T follicular helper cell (primary cell): ENCODE data around the gene FHIT.

Source experiments
- DNase-seq: peaks from one replicate; pipeline ENCODE4 v3.0.0-alpha.2; 2020; ENCODE audit warnings: low read depth

FHIT gene

DNA sequence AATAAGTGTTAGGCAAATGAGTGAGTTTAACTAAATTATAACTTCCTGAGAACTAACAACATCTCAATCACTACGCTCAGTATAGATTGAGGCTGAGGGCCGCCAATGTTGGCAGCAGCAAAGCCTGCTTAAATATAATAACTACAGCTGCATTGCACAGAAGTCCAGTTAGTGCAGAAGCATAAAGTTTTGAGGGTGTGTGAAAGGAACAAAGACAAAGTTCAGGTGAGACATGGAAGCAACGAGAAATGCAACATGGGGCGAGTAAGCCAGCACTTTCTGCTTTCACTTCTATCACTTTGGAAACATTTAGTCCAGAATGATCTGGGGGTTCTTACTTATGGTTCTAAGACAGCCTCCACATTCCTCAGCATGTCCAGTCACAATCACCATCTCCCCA is 1149.1 kb downstream of the FHIT start:
- DNase-seq = no peak

GRCh38 chr3:60101621-60102020 is 1149.6 kb downstream of the FHIT start:
- DNase-seq = no peak

DNA sequence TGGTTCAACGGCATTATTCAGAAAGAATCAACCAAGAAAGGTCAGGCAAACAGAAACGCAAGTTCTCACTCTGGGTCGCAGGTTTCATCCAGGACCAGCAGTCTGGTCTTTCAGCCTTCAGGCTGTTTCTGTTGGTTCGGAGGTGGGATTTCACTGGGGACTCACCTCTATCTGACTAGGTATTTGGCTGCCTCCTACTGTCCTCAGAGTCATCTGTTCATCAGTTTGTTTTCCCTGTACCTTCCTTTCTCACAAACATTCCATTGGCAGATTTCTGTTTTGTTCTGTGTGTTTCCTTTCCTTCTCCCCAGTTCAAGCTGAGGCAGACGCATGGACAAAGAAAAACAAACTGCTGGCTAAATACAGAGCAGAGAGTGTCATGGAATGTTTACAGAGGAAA is 1154.8 kb downstream of the FHIT start:
- no peak for DNase-seq

DNA sequence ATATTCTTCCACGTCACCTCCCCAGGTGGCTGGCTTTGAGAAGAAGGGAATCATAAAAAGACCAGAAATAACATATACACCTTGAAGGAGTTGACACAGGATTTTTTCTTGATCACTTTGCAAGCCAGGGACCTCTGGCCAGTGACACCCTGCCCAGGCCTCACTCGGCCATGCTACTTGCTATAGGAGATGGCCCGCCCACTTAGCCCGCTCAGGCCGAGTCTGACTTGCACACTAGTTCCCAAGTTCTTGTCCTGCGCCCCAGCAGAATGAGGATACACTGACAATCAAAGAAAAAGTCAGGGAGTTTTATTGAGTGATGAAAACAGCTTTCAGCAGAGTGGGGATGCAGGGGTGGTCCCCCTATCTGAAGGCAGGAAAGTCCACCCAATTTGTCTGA is 1155.3 kb downstream of the FHIT start:
- DNase-seq = no peak

DNA sequence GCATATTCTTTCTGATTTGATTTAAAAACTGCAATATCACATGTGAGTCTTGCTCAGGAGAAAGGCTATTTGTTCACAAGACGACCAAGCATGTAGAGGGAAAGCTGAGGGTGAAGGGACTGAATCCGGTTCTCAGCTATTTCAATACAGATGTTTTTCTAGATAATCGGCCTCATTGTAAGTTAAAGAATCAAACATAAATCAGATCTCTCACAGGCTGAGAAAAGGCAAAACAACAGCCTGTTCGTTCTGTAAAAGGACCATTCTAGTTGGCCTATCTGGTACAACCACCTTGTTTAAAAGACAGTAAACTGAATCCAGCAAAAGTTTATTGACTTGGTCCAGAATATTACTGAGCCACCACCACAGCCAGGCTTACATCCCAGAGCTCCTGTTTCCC is 1155.7 kb downstream of the FHIT start:
- no peak for DNase-seq

GRCh38 chr3:60094392-60094947 is 1156.8 kb downstream of the FHIT start:
- no peak for DNase-seq

GRCh38 chr3:60090548-60090947 is 1160.7 kb downstream of the FHIT start:
- DNase-seq = no peak

DNA sequence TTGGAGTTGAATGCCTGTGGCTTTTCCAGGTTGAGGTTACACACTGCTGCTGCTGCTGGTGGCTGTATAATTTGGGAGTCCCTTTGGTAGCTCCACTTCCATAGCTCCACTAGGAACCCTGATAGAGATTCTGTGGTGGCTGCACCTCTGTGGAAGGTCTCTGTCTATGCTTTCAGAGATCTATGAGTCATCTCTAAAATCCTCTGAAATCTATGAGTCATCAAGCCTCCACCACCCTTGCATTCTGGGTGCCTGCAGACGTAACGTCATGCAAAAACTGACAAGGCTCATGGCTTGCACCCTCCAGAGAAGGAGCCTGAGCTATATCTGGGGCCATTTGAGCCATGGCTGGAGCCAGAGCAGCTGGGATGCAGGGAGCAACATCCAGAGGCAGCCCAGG is 1164.4 kb downstream of the FHIT start:
- no peak for DNase-seq

DNA sequence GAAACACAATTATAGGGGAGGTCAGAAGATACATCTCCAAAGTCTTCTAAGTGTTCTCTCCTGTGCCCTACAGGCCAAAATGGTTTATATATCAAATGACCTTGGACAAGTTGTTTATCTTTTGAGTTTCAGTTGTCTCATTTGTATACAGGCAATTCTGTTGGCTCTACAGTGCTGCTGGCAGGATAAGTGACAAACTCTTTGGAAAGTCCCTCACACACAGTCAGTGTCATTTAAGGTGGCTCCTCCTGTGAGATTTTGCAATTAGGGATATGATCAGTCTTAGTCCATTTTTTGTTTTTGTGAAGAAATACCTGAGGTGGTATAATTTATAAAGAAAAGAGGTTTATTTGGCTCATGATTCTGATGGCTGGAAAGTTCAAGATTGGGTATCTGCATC is 1165.6 kb downstream of the FHIT start:
- DNase-seq = no peak

DNA sequence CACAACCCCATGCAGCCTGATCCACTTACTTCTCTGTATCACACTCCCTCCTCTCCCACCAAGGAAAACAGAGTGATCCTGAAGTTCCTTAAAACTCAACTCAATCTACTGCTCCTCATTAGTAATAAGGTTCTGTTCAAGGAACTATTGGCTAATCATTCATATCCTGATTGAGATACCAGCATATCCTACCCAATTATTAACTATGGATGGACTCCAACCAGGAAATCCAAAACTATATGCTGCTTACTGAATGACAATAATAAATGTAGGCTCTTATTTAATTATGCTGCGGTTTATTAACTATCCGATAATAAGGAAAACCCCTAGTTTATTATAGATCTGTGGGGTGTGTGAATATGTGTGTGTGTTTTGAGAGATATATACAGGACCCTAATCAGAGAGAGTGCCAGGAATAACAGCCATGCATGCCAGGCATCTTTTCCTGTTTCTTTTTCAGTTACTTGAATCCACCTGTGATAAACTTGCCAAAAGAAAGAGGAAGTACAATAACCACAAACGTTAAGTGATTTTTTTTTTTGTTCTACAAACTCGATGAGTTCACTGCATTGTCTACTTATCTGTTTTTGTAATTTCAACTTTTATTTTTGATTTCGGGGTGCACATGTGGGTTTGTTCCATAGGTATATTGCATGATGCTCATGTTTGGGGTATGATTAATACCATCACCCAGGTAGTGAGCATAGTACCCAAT is 1169.7 kb downstream of the FHIT start:
- no peak for DNase-seq

DNA sequence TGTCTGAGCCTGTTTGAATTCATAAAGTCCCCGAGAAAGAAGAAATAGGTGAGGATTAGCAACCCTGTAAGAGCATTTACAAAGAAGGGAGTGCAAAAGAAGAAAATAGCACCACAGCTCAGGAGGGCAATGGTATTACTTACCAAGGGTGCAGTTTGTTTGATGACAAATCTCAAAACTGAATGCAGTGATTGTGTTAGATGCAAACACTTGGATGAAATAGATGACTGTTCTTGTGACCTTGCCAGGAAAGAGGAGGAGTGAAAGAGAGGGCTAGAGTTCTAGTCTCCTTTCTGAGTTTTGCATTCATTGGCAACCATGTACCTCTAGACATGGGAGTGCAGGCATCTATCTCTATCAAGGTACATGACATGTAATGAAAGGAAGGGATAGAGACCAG is 1170.6 kb downstream of the FHIT start:
- DNase-seq = no peak

- DNase-seq = no peak
These were observed 1172.2 kb downstream of the FHIT start for GRCh38 chr3:60079076-60079475.

DNA sequence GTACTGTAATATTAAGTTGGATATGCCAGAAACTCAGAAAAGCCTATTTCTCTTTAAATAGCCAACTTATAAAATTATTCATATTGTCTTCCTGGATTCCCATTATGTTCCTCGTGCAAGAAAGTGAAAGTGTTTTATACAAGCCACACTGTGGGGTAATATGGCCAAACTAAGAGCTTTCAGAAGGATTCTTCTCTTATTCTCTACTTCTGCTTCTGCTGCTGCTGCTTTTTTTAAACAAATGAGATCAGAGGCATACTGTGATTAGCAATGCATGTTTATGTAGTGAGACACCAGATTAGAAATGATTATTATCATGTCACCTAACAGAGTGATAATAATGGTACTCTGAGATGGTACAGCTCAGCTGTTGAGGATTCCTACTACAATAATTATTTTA is 1174.9 kb downstream of the FHIT start:
- DNase-seq = no peak

GRCh38 chr3:60073942-60074341 is 1177.3 kb downstream of the FHIT start:
- no peak for DNase-seq

- DNase-seq = no peak
These were observed 1178.0 kb downstream of the FHIT start for GRCh38 chr3:60073228-60073627.

- no peak for DNase-seq
These were observed 1180.9 kb downstream of the FHIT start for GRCh38 chr3:60070366-60070765.

DNA sequence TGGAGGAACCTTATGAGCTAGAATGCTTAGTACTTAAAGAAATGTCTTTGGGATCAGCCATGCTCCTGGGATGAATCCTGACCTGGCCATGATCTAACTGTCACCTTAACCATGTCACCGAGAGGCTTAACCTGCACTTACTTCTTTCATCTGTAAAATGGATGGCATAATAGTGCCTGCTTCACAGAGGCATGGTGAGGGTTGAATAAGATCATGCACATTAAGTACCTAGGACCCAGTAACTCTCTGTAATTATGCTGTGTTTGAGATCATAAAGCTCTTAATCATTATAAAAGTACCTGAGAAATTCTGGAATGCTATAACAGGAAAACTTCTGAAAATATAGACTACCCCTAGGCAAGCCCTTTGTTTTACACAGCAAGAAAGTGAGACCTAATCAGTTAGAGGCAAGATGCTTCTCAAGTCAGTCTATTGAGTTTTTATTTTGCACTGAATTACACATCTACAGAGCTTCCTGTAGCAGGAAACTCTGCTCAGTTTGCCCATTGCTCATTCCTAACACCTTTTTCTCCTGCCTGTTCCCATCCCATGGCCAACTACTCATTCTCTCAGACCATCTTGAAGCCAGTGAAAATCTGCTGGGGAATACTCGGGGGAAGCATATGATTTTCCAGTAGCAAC is 1185.9 kb downstream of the FHIT start:
- no peak for DNase-seq

DNA sequence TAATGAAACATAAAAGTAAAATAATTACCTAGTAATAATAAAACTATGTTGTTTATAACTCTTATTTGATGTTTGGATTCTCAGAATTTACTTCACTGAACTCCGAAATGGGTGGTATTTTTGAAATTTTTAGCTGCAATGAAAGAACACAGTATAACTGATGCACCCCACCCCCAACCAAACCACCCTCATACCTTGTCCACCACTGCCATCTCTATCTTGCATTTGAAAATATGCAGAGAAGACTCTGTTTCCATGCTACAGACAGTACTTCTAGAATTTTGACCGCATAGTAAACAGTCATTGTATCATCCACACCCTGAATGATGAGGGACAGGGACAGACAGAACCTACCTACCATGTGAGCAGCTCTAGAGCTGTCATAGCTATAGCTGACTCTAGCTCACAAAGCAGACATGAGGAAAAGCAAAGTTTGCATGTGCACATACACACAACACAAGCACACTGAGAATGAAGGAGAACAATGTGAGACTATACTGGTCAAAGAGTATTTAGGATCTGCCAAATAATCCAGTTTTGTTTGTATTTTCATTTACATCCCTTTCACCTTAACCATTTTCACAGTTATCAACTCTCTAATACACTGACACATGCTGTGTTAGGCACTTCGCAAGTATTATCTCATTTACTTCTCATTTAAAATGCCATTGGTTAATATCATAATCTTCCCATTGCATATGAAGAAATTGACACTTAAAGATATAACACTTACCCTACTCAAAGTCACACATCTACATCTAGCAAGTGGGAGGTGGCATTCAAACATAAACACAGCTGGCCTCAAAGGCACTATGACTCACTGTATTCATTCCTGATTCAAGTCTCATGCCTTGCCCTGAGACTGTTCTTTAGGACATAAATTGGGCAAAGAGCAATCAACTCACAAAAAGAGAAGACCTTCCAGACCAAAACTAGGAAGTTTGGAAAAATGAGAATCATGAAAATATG is 1186.8 kb downstream of the FHIT start:
- no peak for DNase-seq

GRCh38 chr3:60056404-60056803 is 1194.8 kb downstream of the FHIT start:
- DNase-seq = no peak

- DNase-seq = no peak
These were observed 1195.5 kb downstream of the FHIT start for GRCh38 chr3:60055765-60056164.

DNA sequence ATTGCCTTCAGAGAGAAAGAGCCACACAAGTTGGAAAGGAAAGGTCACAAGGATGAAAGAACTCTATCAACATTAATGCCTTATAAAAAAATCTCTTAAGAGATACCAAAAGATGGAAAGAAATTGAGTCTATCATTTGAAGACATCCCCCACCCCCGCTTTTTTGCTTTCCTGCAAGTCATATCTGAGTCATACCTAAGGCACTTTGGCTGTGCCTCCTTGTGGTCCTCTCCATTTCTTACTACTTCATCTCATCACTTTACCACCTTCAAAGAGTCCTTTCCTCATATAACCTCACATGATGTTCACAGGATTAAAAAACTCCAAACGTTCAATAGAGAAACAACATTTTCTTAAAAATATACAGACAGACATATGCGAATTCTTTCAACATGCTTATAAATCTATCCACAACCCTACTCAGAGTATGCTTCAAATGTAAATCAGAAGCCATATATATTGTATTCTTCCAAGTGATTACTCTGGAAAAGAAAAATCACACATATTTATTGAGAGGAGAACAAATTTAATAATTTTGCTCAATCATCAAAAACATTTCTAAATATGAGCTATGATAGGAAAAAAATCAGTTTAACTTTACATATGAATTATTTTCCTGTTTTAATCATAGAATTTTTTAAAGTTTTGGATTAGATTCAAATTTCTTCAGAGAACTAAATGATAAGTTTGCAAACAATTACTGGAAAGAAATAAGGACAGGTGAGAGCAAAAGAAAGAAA is 1197.6 kb downstream of the FHIT start:
- no peak for DNase-seq

- DNase-seq = no peak
These were observed 1202.8 kb downstream of the FHIT start for GRCh38 chr3:60048447-60048848.
